ENCODE measurements around the gene RNASE7.

DNA sequence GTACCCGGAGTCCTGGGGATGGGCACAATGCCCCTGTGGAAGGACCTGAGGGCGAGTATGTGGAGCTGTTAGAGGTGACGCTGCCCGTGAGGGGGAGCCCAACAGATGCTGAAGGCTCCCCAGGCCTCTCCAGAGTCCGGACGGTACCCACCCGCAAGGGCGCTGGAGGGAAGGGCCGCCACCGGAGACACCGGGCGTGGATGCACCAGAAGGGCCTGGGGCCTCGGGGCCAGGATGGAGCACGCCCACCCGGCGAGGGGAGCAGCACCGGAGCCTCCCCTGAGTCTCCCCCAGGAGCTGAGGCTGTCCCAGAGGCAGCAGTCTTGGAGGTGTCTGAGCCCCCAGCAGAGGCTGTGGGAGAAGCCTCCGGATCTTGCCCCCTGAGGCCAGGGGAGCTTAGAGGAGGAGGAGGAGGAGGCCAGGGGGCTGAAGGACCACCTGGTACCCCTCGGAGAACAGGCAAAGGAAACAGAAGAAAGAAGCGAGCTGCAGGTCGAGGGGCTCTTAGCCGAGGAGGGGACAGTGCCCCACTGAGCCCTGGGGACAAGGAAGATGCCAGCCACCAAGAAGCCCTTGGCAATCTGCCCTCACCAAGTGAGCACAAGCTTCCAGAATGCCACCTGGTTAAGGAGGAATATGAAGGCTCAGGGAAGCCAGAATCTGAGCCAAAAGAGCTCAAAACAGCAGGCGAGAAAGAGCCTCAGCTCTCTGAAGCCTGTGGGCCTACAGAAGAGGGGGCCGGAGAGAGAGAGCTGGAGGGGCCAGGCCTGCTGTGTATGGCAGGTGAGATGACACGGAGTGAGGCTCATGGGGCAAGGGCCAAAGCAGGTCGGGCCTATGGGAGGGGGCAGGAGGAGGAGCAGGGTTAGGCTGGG is 32.5 kb downstream of the RNASE7 start:
- TF ChIP-seq, protein P1, sequence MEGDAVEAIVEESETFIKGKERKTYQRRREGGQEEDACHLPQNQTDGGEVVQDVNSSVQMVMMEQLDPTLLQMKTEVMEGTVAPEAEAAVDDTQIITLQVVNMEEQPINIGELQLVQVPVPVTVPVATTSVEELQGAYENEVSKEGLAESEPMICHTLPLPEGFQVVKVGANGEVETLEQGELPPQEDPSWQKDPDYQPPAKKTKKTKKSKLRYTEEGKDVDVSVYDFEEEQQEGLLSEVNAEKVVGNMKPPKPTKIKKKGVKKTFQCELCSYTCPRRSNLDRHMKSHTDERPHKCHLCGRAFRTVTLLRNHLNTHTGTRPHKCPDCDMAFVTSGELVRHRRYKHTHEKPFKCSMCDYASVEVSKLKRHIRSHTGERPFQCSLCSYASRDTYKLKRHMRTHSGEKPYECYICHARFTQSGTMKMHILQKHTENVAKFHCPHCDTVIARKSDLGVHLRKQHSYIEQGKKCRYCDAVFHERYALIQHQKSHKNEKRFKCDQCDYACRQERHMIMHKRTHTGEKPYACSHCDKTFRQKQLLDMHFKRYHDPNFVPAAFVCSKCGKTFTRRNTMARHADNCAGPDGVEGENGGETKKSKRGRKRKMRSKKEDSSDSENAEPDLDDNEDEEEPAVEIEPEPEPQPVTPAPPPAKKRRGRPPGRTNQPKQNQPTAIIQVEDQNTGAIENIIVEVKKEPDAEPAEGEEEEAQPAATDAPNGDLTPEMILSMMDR (IDR thresholded peaks at IDR 0.05; ENCODE audit: insufficient read depth, low read depth, low read length): no peak
- TF ChIP-seq EZH2 (IDR thresholded peaks at IDR 0.05; ENCODE audit: insufficient read depth, low read length): no peak

Data from astrocyte (in vitro differentiated cells and primary cell).